ENCODE measurements around the gene ELOVL6.

Gene ELOVL6

DNA sequence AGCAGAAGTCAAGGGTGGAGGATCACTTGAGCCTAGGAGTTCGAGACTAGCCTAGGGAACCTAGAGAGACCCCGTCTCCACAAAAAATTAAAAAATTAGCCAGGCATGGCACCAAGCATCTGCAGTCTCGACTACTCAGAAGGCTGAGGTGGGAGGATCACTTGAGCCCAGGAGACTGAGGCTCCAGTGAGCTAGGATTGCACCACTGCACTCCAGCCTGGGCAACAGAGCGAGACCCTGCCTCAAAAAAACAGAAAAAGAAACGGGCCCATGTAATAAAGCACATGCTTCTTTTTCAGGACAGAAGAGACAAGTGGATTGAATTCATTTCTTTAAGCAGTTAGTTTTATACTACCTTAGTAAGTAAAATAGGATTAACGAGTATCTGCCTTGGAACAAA, 42.0 kb downstream of the ELOVL6 start:
- H3K27ac ChIP-seq, result no peak overlapping the region
- TF ChIP-seq, protein P1, sequence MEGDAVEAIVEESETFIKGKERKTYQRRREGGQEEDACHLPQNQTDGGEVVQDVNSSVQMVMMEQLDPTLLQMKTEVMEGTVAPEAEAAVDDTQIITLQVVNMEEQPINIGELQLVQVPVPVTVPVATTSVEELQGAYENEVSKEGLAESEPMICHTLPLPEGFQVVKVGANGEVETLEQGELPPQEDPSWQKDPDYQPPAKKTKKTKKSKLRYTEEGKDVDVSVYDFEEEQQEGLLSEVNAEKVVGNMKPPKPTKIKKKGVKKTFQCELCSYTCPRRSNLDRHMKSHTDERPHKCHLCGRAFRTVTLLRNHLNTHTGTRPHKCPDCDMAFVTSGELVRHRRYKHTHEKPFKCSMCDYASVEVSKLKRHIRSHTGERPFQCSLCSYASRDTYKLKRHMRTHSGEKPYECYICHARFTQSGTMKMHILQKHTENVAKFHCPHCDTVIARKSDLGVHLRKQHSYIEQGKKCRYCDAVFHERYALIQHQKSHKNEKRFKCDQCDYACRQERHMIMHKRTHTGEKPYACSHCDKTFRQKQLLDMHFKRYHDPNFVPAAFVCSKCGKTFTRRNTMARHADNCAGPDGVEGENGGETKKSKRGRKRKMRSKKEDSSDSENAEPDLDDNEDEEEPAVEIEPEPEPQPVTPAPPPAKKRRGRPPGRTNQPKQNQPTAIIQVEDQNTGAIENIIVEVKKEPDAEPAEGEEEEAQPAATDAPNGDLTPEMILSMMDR (conservative IDR thresholded peaks at IDR 0.05), result no peak

DNA sequence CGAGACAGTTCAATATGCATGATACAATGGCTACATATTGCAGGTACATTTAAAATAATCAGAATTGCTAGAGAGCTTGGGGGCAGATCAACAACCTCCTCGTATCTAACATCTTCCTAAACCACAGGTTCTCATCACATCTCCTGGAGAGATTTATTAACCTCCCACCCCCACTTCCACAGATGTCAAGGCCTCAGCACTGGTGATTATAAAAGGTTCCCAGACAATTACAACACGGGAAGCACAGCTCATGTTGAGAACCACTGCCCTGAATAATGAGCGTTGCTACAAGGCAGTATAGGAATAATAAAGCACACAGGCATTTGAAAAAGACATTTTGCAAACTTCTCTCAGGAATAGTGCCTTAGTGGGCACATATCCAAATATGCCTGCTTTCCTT, 42.8 kb downstream of the ELOVL6 start:
- H3K27ac ChIP-seq, result no peak overlapping the region
- TF ChIP-seq, protein P1 (conservative IDR thresholded peaks at IDR 0.05), result no peak

DNA sequence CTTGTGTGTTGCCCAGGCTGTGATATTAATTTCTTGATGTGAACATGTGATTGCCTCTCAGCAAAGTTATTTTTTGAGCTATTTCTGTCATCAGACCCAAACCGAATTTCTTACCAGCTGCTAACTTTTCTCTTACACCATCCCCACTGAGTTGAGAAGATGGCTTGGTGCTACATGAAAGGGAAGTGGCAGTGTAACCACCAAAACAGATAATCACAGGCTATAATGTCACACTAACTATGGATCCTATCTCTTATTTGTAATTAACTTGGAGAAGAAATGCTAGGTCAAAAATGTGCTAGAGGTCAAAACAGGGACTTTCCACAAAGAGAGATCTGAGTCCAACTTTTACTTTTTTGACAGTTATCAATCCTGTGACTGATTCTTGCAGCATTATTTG, 43.8 kb downstream of the ELOVL6 start:
- TF ChIP-seq, protein P1 (conservative IDR thresholded peaks at IDR 0.05), result no peak

DNA sequence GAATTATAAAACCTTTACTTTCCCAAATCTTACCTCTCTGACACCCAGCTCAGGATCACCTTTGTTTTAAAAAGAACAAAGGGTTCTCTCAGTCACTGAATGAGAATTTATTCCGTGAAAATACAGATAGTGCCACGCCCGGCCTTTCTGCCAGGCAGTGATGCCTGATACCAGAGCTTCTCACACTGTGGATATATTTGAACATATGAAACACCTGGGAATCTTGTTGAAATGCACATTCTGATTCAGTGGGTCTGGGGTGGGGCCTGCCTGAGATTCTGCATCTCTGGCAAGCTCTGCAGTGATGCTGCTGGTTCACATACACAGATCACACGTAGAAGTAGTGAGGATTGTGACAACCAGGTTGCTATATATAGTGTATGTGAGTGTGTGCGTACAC, 46.0 kb downstream of the ELOVL6 start:
- no peak overlapping the region for H3K27ac ChIP-seq
- TF ChIP-seq, protein P1 (conservative IDR thresholded peaks at IDR 0.05), result no peak

More for the DNA sequence above, 43.8 kb downstream of the ELOVL6 start:
- H3K27ac ChIP-seq, result no peak overlapping the region

DNA sequence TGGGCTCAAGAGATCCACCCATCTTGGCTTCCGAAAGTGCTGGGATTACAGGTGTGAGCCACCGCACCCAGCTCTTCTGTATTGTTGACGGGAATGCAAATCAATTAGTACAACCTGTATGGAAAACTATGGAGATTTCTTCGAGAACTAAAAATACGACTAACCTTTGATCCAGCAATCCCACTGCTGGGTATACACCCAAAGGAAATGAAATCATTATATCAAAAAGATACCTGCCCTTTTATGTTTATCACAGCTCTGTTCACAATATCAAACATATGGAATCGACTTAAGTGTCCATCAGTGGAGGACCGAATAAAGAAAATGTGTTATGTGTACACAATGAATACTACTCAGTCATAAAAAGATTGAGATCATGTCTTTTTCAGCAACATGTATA, 49.3 kb downstream of the ELOVL6 start:
- TF ChIP-seq, protein P1 (conservative IDR thresholded peaks at IDR 0.05), result no peak
- H3K27ac ChIP-seq, result no peak overlapping the region

DNA sequence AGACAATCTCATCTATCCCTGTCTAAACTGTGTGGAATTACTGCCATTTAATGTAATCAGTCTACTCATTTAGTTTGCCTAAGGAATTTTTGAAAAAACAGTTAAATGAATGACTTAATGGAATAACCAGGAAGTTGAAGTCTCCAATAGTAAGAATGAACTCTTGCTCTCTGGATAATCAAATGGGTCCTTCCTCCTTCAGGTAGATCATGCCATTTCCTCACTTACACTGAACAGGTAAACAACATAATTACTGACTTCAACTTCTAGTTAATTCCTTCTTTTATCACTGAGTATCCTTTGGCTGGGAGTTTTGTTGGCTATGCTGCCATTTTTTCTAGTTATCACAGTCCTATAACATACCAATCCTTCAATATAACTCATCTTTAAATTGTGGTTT, 56.0 kb downstream of the ELOVL6 start:
- TF ChIP-seq, protein P1 (conservative IDR thresholded peaks at IDR 0.05), result no peak
- no peak overlapping the region for H3K27ac ChIP-seq

DNA sequence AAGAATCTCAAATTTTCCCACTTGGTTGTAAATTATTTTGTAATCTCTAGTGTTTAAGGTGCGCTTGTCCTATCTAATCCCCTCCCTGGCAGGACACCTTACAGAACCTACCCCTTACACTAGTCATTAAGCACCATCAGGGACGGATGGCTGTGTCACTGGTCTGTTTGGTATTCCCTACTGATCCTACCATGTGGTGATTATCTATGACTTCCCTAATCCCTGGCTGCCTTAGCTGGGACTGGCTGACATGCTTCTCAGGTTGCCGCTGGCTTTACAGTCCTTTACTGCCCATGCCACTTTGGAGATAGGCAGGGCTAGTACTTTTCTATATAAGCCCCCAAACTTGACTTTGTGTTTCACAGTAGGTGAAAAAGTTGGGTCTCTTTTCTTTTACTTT, 58.6 kb downstream of the ELOVL6 start:
- TF ChIP-seq, protein P1 (conservative IDR thresholded peaks at IDR 0.05), result no peak
- no peak overlapping the region for H3K27ac ChIP-seq

DNA sequence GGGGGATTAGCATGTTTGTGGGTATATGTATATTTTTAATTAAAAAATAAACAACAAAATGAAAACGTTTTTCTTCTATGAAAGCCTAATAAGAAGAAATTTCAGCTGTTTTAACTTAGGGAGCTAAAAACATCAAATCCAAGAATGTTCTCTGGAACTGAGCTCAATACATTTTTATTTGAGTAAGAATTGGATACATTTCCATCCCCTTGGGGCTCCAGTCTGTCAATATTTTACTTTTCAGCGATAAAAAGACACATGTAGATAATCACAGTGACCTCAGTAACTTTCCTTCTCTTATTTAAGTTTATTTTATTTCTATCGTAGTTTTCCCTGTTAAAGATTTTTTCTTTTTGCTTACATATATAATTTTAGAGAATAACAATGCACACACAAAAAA, 59.3 kb downstream of the ELOVL6 start:
- no peak overlapping the region for H3K27ac ChIP-seq
- TF ChIP-seq, protein P1 (conservative IDR thresholded peaks at IDR 0.05), result no peak

Measured in VCaP (cell line).